Measurements from ENCODE around the gene TIMP2.
"Not testable (repeated sequence)": the region's sequence is repeated elsewhere in the genome, so short reads cannot be mapped to it uniquely, and the experiment has no call there.

TIMP2 gene

GRCh38 chr17:78929908-78930775 is 5.0 kb upstream of the TIMP2 start:
- no peak for FAIRE-seq

GRCh38 chr17:78925662-78926555 is 722 bp upstream of the TIMP2 start:
- FAIRE-seq = no peak

- FAIRE-seq = no peak
Measured at GRCh38 chr17:78924481-78925151, 571 bp downstream of the TIMP2 start.

- FAIRE-seq = no peak
Measured at GRCh38 chr17:78923660-78924453, 1.3 kb downstream of the TIMP2 start.

- no peak for FAIRE-seq
Measured at GRCh38 chr17:78922816-78923498, 2.2 kb downstream of the TIMP2 start.

GRCh38 chr17:78921437-78921971 is 3.7 kb downstream of the TIMP2 start:
- FAIRE-seq = no peak

- no peak for FAIRE-seq
Measured at GRCh38 chr17:78920528-78920927, 4.7 kb downstream of the TIMP2 start.

GRCh38 chr17:78919861-78920450 is 5.2 kb downstream of the TIMP2 start:
- FAIRE-seq = no peak

- no peak for FAIRE-seq
Measured at GRCh38 chr17:78918979-78919378, 6.2 kb downstream of the TIMP2 start.

GRCh38 chr17:78917451-78918275 is 7.5 kb downstream of the TIMP2 start:
- FAIRE-seq = no peak

- FAIRE-seq = no peak
Measured at GRCh38 chr17:78915872-78916632, 9.1 kb downstream of the TIMP2 start.

GRCh38 chr17:78913115-78913514 is 12.1 kb downstream of the TIMP2 start:
- no peak for FAIRE-seq

GRCh38 chr17:78912082-78912481 is 13.1 kb downstream of the TIMP2 start:
- no peak for FAIRE-seq

- FAIRE-seq = not testable (repeated sequence)
Measured at GRCh38 chr17:78911543-78911942, 13.6 kb downstream of the TIMP2 start.

GRCh38 chr17:78910497-78911284 is 14.5 kb downstream of the TIMP2 start:
- no peak for FAIRE-seq

GRCh38 chr17:78908426-78908825 is 16.8 kb downstream of the TIMP2 start:
- FAIRE-seq = no peak

- no peak for FAIRE-seq
Measured at GRCh38 chr17:78905541-78905940, 19.6 kb downstream of the TIMP2 start.

GRCh38 chr17:78905116-78905515 is 20.1 kb downstream of the TIMP2 start:
- no peak for FAIRE-seq

Measured in colon (tissue), 2 donors.